ENCODE measurements around the gene RNF39. TPM values are rescaled to one million over a fixed set of nuclear protein-coding genes. Genes with fewer than 3 reads are reported as not detected.

RNF39 gene
- total and polyA plus RNA-seq, 4 donors: 1.0 to 2.3 (median 1.3) TPM; not detected in 1

- H3K9me3 ChIP-seq (ENCODE audit: control insufficient read depth in 4 of 4, insufficient read depth in 3 of 4, low read length in 3 of 4): no peaks in the 10 kb centered on the region
- no peak overlapping the region for H3K27ac ChIP-seq (ENCODE audit: low read depth in 1 of 2, low read length in 1 of 2)
- H3K4me3 ChIP-seq: no peak overlapping the region
- 45 to 48% methylated on average over 4 of the region's 4 CpGs for WGBS, 2 donors
- peaks cover 0 to 69% (median 55%) of the 10 kb centered on the region in 3 donors for H3K27me3 ChIP-seq (ENCODE audit: control insufficient read depth in 3 of 3, insufficient read depth in 3 of 3, low read length in 2 of 3)
- peaks cover 0 to 21% (median 0%) of the 10 kb centered on the region in 5 donors for H3K4me1 ChIP-seq (ENCODE audit: control insufficient read depth in 5 of 5, insufficient read depth in 5 of 5, low read length in 5 of 5)
- TF ChIP-seq CTCF (IDR thresholded peaks at IDR 0.05; ENCODE audit: control extremely low read depth, extremely low read depth): no peak
- ATAC-seq (ENCODE audit: insufficient read depth, low FRiP score): no peak
- no peak overlapping the region for H3K9ac ChIP-seq (ENCODE audit: insufficient read depth in 1 of 2, low read length in 2 of 2)
- H3K36me3 ChIP-seq (ENCODE audit: control insufficient read depth in 4 of 4, insufficient read depth in 4 of 4, low read length in 4 of 4): no peaks in the 10 kb centered on the region
- DNase-seq: no peak
These were observed 1.6 kb upstream of the RNF39 start for GRCh38 chr6:30077218-30077617.

GRCh38 chr6:30075790-30076732, 492 bp upstream of the RNF39 start:
- peak; percentile 2 for TF ChIP-seq CTCF (IDR thresholded peaks at IDR 0.05; ENCODE audit: control extremely low read depth, extremely low read depth)
- Histone ChIP-seq H3K36me3 (ENCODE audit: control insufficient read depth in 4 of 4, insufficient read depth in 4 of 4, low read length in 4 of 4) (no peaks in the 10 kb centered on the region), H3K4me1 (ENCODE audit: control insufficient read depth in 5 of 5, insufficient read depth in 5 of 5, low read length in 5 of 5) (peaks cover 0 to 27% (median 0%) of the 10 kb centered on the region in 5 donors), H3K9me3 (ENCODE audit: control insufficient read depth in 4 of 4, insufficient read depth in 3 of 4, low read length in 3 of 4) (no peaks in the 10 kb centered on the region), H3K27ac (ENCODE audit: low read depth in 1 of 2, low read length in 1 of 2) (peak overlapping the region in 1 of 2 donors; percentile 4), H3K4me3 (no peak overlapping the region), H3K27me3 (ENCODE audit: control insufficient read depth in 3 of 3, insufficient read depth in 3 of 3, low read length in 2 of 3) (peaks cover 0 to 76% (median 64%) of the 10 kb centered on the region in 3 donors), H3K9ac (ENCODE audit: insufficient read depth in 1 of 2, low read length in 2 of 2) (no peak overlapping the region)
- DNase-seq (peak in 1 of 3 donors; percentile 27), ATAC-seq (ENCODE audit: insufficient read depth, low FRiP score) (peak; percentile 80)
- 30 to 33% methylated on average over 22 of the region's 22 CpGs for WGBS, 2 donors

GRCh38 chr6:30074331-30075093, 1.1 kb downstream of the RNF39 start:
- no peak overlapping the region for H3K9ac ChIP-seq (ENCODE audit: insufficient read depth in 1 of 2, low read length in 2 of 2)
- peak overlapping the region; percentile 7 for H3K4me3 ChIP-seq
- no peaks in the 10 kb centered on the region for H3K9me3 ChIP-seq (ENCODE audit: control insufficient read depth in 4 of 4, insufficient read depth in 3 of 4, low read length in 3 of 4)
- H3K36me3 ChIP-seq (ENCODE audit: control insufficient read depth in 4 of 4, insufficient read depth in 4 of 4, low read length in 4 of 4): peaks cover 3 to 6% (median 5%) of the 10 kb centered on the region in 4 donors
- H3K27me3 ChIP-seq (ENCODE audit: control insufficient read depth in 3 of 3, insufficient read depth in 3 of 3, low read length in 2 of 3): peaks cover 0 to 75% (median 67%) of the 10 kb centered on the region in 3 donors
- peaks cover 0 to 27% (median 0%) of the 10 kb centered on the region in 5 donors for H3K4me1 ChIP-seq (ENCODE audit: control insufficient read depth in 5 of 5, insufficient read depth in 5 of 5, low read length in 5 of 5)
- no peak for ATAC-seq (ENCODE audit: insufficient read depth, low FRiP score)
- peak; percentile 53 to 73 (median 71) for DNase-seq
- WGBS, 2 donors: 10 to 11% methylated on average over 37 of the region's 37 CpGs
- H3K27ac ChIP-seq (ENCODE audit: low read depth in 1 of 2, low read length in 1 of 2): no peak overlapping the region
- no peak for TF ChIP-seq CTCF (IDR thresholded peaks at IDR 0.05; ENCODE audit: control extremely low read depth, extremely low read depth)

Measured in lung (tissue), 12 donors.